Vagina (tissue), 2 donors: ENCODE measurements around the gene CATSPERD.

ENCODE experiments used
- POLR2A ChIP-seq, 2 donors: fragments of 450-650 bp; IDR thresholded peaks; one replicate each; pipeline ENCODE4 v1.6.1; 2017; ENCODE audit warnings: antibody characterized with exemption in 2 of 2, mild to moderate bottlenecking in 2 of 2, moderate library complexity in 2 of 2
- POLR2AphosphoS5 ChIP-seq, 2 donors: sonication (generic); formaldehyde crosslinking; IDR thresholded peaks; one replicate each; pipeline ENCODE4 v1.9.0; 2017; ENCODE audit warnings: antibody characterized with exemption in 2 of 2, mild to moderate bottlenecking in 2 of 2, low read depth in 1 of 2; ENCODE audit not compliant: insufficient read depth in 1 of 2
- TF ChIP-seq, protein P1 (sequence below), 3 experiments: fragments of 450-650 bp in 2 of 3; fragments of 200-600 bp in 1 of 3; sonication (generic) in 1 of 3; IDR thresholded peaks; one replicate each; pipeline ENCODE4 v1.5.1; 2017 to 2019; ENCODE audit warnings: antibody characterized with exemption in 3 of 3, mild to moderate bottlenecking in 2 of 3, moderate library complexity in 2 of 3

DNA sequence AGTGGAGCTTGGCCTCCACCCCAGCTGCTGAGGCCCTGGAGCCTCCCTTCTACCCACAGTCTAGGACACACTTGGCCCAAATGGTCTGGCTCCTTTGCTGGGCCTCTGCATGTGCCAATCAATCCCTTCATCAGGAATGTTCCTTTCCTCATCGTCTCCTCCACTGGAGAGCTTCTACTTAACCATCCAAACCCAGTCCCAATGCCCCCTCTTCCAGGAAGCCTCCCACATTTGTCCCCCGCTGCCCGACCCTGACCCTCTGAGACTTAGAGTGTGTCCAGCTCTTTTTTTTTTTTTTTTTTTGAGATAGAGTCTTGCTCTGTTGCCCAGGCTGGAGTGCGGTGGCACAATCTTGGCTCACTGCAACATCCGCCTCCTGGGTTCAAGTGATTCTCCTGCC is 68.0 kb downstream of the CATSPERD start:
- TF ChIP-seq, protein P1, sequence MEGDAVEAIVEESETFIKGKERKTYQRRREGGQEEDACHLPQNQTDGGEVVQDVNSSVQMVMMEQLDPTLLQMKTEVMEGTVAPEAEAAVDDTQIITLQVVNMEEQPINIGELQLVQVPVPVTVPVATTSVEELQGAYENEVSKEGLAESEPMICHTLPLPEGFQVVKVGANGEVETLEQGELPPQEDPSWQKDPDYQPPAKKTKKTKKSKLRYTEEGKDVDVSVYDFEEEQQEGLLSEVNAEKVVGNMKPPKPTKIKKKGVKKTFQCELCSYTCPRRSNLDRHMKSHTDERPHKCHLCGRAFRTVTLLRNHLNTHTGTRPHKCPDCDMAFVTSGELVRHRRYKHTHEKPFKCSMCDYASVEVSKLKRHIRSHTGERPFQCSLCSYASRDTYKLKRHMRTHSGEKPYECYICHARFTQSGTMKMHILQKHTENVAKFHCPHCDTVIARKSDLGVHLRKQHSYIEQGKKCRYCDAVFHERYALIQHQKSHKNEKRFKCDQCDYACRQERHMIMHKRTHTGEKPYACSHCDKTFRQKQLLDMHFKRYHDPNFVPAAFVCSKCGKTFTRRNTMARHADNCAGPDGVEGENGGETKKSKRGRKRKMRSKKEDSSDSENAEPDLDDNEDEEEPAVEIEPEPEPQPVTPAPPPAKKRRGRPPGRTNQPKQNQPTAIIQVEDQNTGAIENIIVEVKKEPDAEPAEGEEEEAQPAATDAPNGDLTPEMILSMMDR (IDR thresholded peaks at IDR 0.05) = no peak
- no peak for TF ChIP-seq POLR2AphosphoS5 (IDR thresholded peaks at IDR 0.05; ENCODE audit: insufficient read depth in 1 of 2, low read depth in 1 of 2)
- no peak for TF ChIP-seq POLR2A (IDR thresholded peaks at IDR 0.05)
